ENCODE measurements around the gene MICB. TPM values are rescaled to one million over a fixed set of nuclear protein-coding genes. Genes with fewer than 3 reads are reported as not detected.

Gene MICB
- total and polyA plus RNA-seq, 4 donors = 0.19 to 4.9 (median 1.2) TPM

DNA sequence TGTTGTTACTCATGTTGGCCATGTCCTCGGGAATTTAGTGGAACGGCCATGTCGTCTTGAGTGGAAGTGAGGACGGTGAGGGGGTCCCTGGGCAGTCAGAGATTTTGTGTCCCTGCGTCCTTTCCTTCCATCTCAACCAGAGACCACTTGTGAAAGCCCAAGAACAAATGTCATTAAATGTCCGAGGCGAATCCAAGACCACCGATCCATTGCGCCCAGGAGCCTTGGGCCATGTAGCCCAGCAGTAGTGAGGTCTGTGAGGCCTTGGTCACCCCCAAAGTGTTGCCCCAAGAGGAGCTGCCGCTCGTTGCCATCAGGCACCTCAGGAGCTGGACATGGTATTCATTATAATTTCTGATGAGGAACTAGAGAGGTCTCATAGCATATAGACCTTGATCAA lies 17.4 kb upstream of the MICB start:
- H3K4me1 ChIP-seq (ENCODE audit: control insufficient read depth in 4 of 4, insufficient read depth in 4 of 4, low read length in 3 of 4) = no peaks in the 10 kb centered on the region
- no peak overlapping the region for H3K27ac ChIP-seq (ENCODE audit: low read depth in 1 of 2, low read length in 2 of 2)
- H3K4me3 ChIP-seq (ENCODE audit: low read depth in 1 of 3, low read length in 3 of 3) = no peak overlapping the region
- WGBS = 83% methylated on average over 11 of the region's 11 CpGs
- H3K9me3 ChIP-seq (ENCODE audit: control insufficient read depth in 4 of 4, low read length in 3 of 4) = no peaks in the 10 kb centered on the region
- no peaks in the 10 kb centered on the region for H3K36me3 ChIP-seq (ENCODE audit: control insufficient read depth in 4 of 4, insufficient read depth in 3 of 4, low read depth in 1 of 4, low read length in 3 of 4)
- H3K9ac ChIP-seq (ENCODE audit: low read depth in 1 of 2, low read length in 2 of 2) = no peak overlapping the region
- DNase-seq (ENCODE audit: low spot score) = no peak
- no peaks in the 10 kb centered on the region for H3K27me3 ChIP-seq (ENCODE audit: control insufficient read depth in 4 of 4, insufficient read depth in 4 of 4, low read length in 3 of 4)
- TF ChIP-seq GABPA (IDR thresholded peaks at IDR 0.05 in 1 of 2, conservative IDR thresholded peaks at IDR 0.05 in 1 of 2) (no peak), HNF4A (conservative IDR thresholded peaks at IDR 0.05) (no peak)
- TF ChIP-seq, protein P1, sequence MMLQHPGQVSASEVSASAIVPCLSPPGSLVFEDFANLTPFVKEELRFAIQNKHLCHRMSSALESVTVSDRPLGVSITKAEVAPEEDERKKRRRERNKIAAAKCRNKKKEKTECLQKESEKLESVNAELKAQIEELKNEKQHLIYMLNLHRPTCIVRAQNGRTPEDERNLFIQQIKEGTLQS (IDR thresholded peaks at IDR 0.05) = no peak

DNA sequence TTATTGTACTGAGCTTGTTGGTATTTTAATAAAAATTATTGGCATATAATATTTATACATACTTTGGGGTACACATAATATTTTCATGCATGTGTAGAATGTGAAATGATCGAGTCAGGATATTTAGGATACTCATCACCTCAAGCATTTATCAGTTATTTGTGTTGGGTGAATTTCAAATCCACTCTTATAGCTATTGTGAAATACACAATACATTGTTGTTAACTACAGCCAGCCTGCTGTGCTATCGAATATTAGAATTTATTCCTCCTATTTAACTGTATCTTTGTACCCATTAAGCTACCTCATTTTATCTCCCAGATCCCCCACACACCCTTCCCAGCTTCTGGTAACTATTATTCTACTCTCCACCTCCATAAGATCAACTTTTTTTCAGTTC lies 14.6 kb upstream of the MICB start:
- no peaks in the 10 kb centered on the region for H3K36me3 ChIP-seq (ENCODE audit: control insufficient read depth in 4 of 4, insufficient read depth in 3 of 4, low read depth in 1 of 4, low read length in 3 of 4)
- TF ChIP-seq RXRA (IDR thresholded peaks at IDR 0.05) (no peak), REST (IDR thresholded peaks at IDR 0.05) (no peak), SP1 (IDR thresholded peaks at IDR 0.05) (no peak), GABPA (IDR thresholded peaks at IDR 0.05 in 1 of 2, conservative IDR thresholded peaks at IDR 0.05 in 1 of 2) (no peak), EGR1 (IDR thresholded peaks at IDR 0.05; ENCODE audit: low read depth in 2 of 2) (no peak), HNF4G (IDR thresholded peaks at IDR 0.05) (no peak), FOXA2 (IDR thresholded peaks at IDR 0.05) (no peak), CTCF (IDR thresholded peaks at IDR 0.05; ENCODE audit: low read depth, low read length, missing input control) (no peak), RAD21 (IDR thresholded peaks at IDR 0.05) (no peak), HNF4A (conservative IDR thresholded peaks at IDR 0.05) (no peak), NR2F2 (IDR thresholded peaks at IDR 0.05) (no peak), YY1 (IDR thresholded peaks at IDR 0.05) (no peak), FOXA1 (IDR thresholded peaks at IDR 0.05) (no peak)
- TF ChIP-seq, protein P1 (IDR thresholded peaks at IDR 0.05) = no peak
- TF ChIP-seq, protein P2, sequence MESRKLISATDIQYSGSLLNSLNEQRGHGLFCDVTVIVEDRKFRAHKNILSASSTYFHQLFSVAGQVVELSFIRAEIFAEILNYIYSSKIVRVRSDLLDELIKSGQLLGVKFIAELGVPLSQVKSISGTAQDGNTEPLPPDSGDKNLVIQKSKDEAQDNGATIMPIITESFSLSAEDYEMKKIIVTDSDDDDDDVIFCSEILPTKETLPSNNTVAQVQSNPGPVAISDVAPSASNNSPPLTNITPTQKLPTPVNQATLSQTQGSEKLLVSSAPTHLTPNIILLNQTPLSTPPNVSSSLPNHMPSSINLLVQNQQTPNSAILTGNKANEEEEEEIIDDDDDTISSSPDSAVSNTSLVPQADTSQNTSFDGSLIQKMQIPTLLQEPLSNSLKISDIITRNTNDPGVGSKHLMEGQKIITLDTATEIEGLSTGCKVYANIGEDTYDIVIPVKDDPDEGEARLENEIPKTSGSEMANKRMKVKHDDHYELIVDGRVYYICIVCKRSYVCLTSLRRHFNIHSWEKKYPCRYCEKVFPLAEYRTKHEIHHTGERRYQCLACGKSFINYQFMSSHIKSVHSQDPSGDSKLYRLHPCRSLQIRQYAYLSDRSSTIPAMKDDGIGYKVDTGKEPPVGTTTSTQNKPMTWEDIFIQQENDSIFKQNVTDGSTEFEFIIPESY (IDR thresholded peaks at IDR 0.05) = no peak
- TF ChIP-seq, protein P3, sequence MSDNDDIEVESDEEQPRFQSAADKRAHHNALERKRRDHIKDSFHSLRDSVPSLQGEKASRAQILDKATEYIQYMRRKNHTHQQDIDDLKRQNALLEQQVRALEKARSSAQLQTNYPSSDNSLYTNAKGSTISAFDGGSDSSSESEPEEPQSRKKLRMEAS (IDR thresholded peaks at IDR 0.05) = no peak
- H3K27ac ChIP-seq (ENCODE audit: low read depth in 1 of 2, low read length in 2 of 2) = no peak overlapping the region
- H3K4me3 ChIP-seq (ENCODE audit: low read depth in 1 of 3, low read length in 3 of 3) = no peak overlapping the region
- H3K9ac ChIP-seq (ENCODE audit: low read depth in 1 of 2, low read length in 2 of 2) = no peak overlapping the region
- H3K4me1 ChIP-seq (ENCODE audit: control insufficient read depth in 4 of 4, insufficient read depth in 4 of 4, low read length in 3 of 4) = no peaks in the 10 kb centered on the region
- H3K9me3 ChIP-seq (ENCODE audit: control insufficient read depth in 4 of 4, low read length in 3 of 4) = no peaks in the 10 kb centered on the region
- WGBS = 76% methylated on average over 2 of the region's 2 CpGs
- H3K27me3 ChIP-seq (ENCODE audit: control insufficient read depth in 4 of 4, insufficient read depth in 4 of 4, low read length in 3 of 4) = no peaks in the 10 kb centered on the region
- no peak for DNase-seq (ENCODE audit: low spot score)
